OCI-LY7 (cell line): ENCODE measurements around the gene JAG2. TPM values are rescaled to one million over a fixed set of nuclear protein-coding genes. Genes with fewer than 3 reads are reported as not detected.
A peak's percentile ranks its signal among the peaks of the same experiment; 100 is the strongest.

ENCODE experiments used
- BruUV-seq: library from RNA; stranded (reverse); fragments of 400-500 nt; replicated peaks from 2 replicates; lab custom pipeline; 2021; lab: Mats Ljungman, UMichigan
- CTCF ChIA-PET: fragments of 300-600 bp; sonication (Branson Sonifier 250); formaldehyde crosslinking; loops from one replicate; lab custom pipeline; 2022; ENCODE audit warnings: antibody characterized with exemption; ENCODE audit not compliant: unreplicated experiment; lab: Charles Lee
- POLR2A ChIA-PET: fragments of 300-600 bp; sonication (Branson Sonifier 250); formaldehyde crosslinking; loops from one replicate; lab custom pipeline; 2022; ENCODE audit warnings: antibody characterized with exemption; lab: Charles Lee
- DNase-seq: peaks from one replicate; pipeline ENCODE4 v3.0.0-alpha.2; 2015; ENCODE audit warnings: low spot score
- H2AFZ ChIP-seq: fragments of 200-600 bp; sonication (generic), shearing (Covaris generic); 2 replicates; pipeline ENCODE4 v1.6.1; 2014; ENCODE audit warnings: mild to moderate bottlenecking, antibody characterized with exemption, low read length, moderate library complexity
- H3K27ac ChIP-seq: fragments of 200-600 bp; sonication (generic); 2 replicates; pipeline ENCODE4 v1.5.1; 2014; ENCODE audit warnings: mixed run types, low read depth, mild to moderate bottlenecking, moderate library complexity, low read length, inconsistent platforms; ENCODE audit not compliant: poor library complexity, severe bottlenecking
- H3K36me3 ChIP-seq: fragments of 200-600 bp; sonication (generic); 2 replicates; pipeline ENCODE4 v1.6.1; 2014; ENCODE audit warnings: mild to moderate bottlenecking, antibody characterized with exemption, low read length, moderate library complexity, mixed read lengths; ENCODE audit not compliant: insufficient read depth
- H3K4me1 ChIP-seq: fragments of 200-600 bp; sonication (generic); 2 replicates; pipeline ENCODE4 v1.5.1; 2014; ENCODE audit warnings: mild to moderate bottlenecking, low read length; ENCODE audit not compliant: insufficient read depth, poor library complexity, severe bottlenecking
- H3K4me2 ChIP-seq: fragments of 200-600 bp; sonication (generic); 2 replicates; pipeline ENCODE4 v1.6.1; 2014; ENCODE audit warnings: mild to moderate bottlenecking, low read length
- H3K4me3 ChIP-seq: fragments of 200-600 bp; sonication (generic); 2 replicates; pipeline ENCODE4 v1.5.1; 2014; ENCODE audit warnings: mild to moderate bottlenecking, low read depth, low read length; ENCODE audit not compliant: poor library complexity, severe bottlenecking
- H3K79me2 ChIP-seq: fragments of 200-600 bp; sonication (generic); 2 replicates; pipeline ENCODE4 v1.6.1; 2016; ENCODE audit warnings: low read depth, mild to moderate bottlenecking, low read length, moderate library complexity, mixed read lengths; ENCODE audit not compliant: insufficient read depth
- H3K9me2 ChIP-seq: fragments of 200-600 bp; sonication (generic); 2 replicates; pipeline ENCODE4 v1.6.1; 2016; ENCODE audit warnings: mild to moderate bottlenecking, low read length, mixed read lengths; ENCODE audit not compliant: insufficient read depth
- H3K9me3 ChIP-seq: fragments of 200-600 bp; sonication (generic); 2 replicates; pipeline ENCODE4 v1.6.1; 2014; ENCODE audit warnings: mild to moderate bottlenecking, mixed run types, low read length, mixed read lengths
- H4K20me1 ChIP-seq: fragments of 200-600 bp; sonication (generic); 2 replicates; pipeline ENCODE4 v1.6.1; 2014; ENCODE audit warnings: mild to moderate bottlenecking, antibody characterized with exemption, low read length, moderate library complexity, mixed read lengths; ENCODE audit not compliant: insufficient read depth
- CTCF ChIP-seq: fragments of 200-600 bp; sonication (generic); conservative IDR thresholded peaks from 2 replicates; pipeline ENCODE4 v1.5.1; 2014; ENCODE audit warnings: mild to moderate bottlenecking, antibody characterized with exemption, low read length, moderate library complexity, mixed read lengths
- EZH2phosphoT487 ChIP-seq: fragments of 200-600 bp; sonication (generic); IDR thresholded peaks from 2 replicates; pipeline ENCODE4 v1.6.1; 2018; ENCODE audit warnings: low read depth, borderline replicate concordance, mild to moderate bottlenecking, mixed run types, antibody characterized with exemption, low read length, moderate library complexity, mixed read lengths
- intact Hi-C: fragments of 100-400 bp; cut with micrococcal nuclease; formaldehyde crosslinking; loops from one replicate; pipeline ENCODE4 v1.10.0; 2022; ENCODE audit not compliant: unreplicated experiment
- total RNA-seq, 2 experiments: library from RNA; depleted of rRNA in 1 of 2; stranded (reverse); fragments of >200 nt in 1 of 2; shearing (Covaris generic) in 1 of 2; gene quantifications; 2 replicates each; pipeline ENCODE4 v1.2.3, GENCODE V29; 2014 to 2022

The JAG2 gene
- total RNA-seq, 2 experiments from 2014 or later: 5.0 to 6.0 TPM

- TF ChIP-seq CTCF (no peak), EZH2phosphoT487 (no peak)
- H3K9me3 ChIP-seq: no peaks in the 10 kb centered on the region
- ChIA-PET POLR2A (no interaction called here), CTCF (interaction anchor here (0.7 kb wide), 1 partner anchor 301 kb away, joined by 3 read pairs; no protein-coding TSS in a partner anchor)
- H3K4me1 ChIP-seq: peaks cover 47% of the 10 kb centered on the region
- intact Hi-C loops: loop anchor here (5.0 kb wide), 1 partner anchor 517 kb away; no protein-coding TSS in a partner anchor
- no peaks in the 10 kb centered on the region for H3K36me3 ChIP-seq
- H3K27ac ChIP-seq: no peak overlapping the region
- no peak for DNase-seq
- H4K20me1 ChIP-seq: no peaks in the 10 kb centered on the region
- H3K9me2 ChIP-seq: no peaks in the 10 kb centered on the region
- H3K4me2 ChIP-seq: no peak overlapping the region
- H2AFZ ChIP-seq: no peak overlapping the region
- no peaks in the 10 kb centered on the region for H3K79me2 ChIP-seq
- H3K4me3 ChIP-seq: no peak overlapping the region
- BruUV-seq: no TSS peak
Observed at GRCh38 chr14:105179191-105179590, 10.6 kb upstream of the JAG2 start.

- no peaks in the 10 kb centered on the region for H4K20me1 ChIP-seq
- no peak overlapping the region for H2AFZ ChIP-seq
- TF ChIP-seq EZH2phosphoT487 (no peak), CTCF (no peak)
- no peak overlapping the region for H3K4me2 ChIP-seq
- peaks cover 51% of the 10 kb centered on the region for H3K4me1 ChIP-seq
- ChIA-PET CTCF (no interaction called here), POLR2A (no interaction called here)
- H3K4me3 ChIP-seq: no peak overlapping the region
- BruUV-seq: no TSS peak
- intact Hi-C loops: loop anchor here (5.0 kb wide), 1 partner anchor 517 kb away; no protein-coding TSS in a partner anchor
- H3K27ac ChIP-seq: no peak overlapping the region
- no peaks in the 10 kb centered on the region for H3K9me3 ChIP-seq
- no peaks in the 10 kb centered on the region for H3K9me2 ChIP-seq
- no peak for DNase-seq
- H3K36me3 ChIP-seq: no peaks in the 10 kb centered on the region
- no peaks in the 10 kb centered on the region for H3K79me2 ChIP-seq
Observed at GRCh38 chr14:105178868-105179140, 10.2 kb upstream of the JAG2 start.

GRCh38 chr14:105178069-105178867 is 9.7 kb upstream of the JAG2 start:
- POLR2A ChIA-PET: no interaction called here
- H3K79me2 ChIP-seq: no peaks in the 10 kb centered on the region
- no peaks in the 10 kb centered on the region for H3K36me3 ChIP-seq
- no peaks in the 10 kb centered on the region for H4K20me1 ChIP-seq
- TF ChIP-seq CTCF (peak; percentile 46; the same call in 1 of the 2 replicates), EZH2phosphoT487 (no peak)
- peaks cover 51% of the 10 kb centered on the region for H3K4me1 ChIP-seq
- H3K9me3 ChIP-seq: no peaks in the 10 kb centered on the region
- no peak overlapping the region for H3K4me3 ChIP-seq
- H2AFZ ChIP-seq: no peak overlapping the region
- H3K4me2 ChIP-seq: no peak overlapping the region
- H3K27ac ChIP-seq: no peak overlapping the region
- BruUV-seq: no TSS peak
- no peaks in the 10 kb centered on the region for H3K9me2 ChIP-seq
- CTCF ChIA-PET: no interaction called here
- intact Hi-C loops: loop anchor here (5.0 kb wide), 1 partner anchor 516 kb away; no protein-coding TSS in a partner anchor
- no peak for DNase-seq
